VCaP (cell line): ENCODE data around the gene IDI2.
"Not testable (repeated sequence)": the region's sequence is repeated elsewhere in the genome, so short reads cannot be mapped to it uniquely, and the experiment has no call there.

Experiments
- H3K27ac ChIP-seq: fragments of 450-650 bp; 2 replicates; pipeline ENCODE4 v1.5.1; 2017
- TF ChIP-seq, protein P1 (sequence below): fragments of 450-650 bp; conservative IDR thresholded peaks from 2 replicates; pipeline ENCODE4 v1.5.1; 2017; ENCODE audit warnings: mild to moderate bottlenecking, moderate library complexity

IDI2 gene

DNA sequence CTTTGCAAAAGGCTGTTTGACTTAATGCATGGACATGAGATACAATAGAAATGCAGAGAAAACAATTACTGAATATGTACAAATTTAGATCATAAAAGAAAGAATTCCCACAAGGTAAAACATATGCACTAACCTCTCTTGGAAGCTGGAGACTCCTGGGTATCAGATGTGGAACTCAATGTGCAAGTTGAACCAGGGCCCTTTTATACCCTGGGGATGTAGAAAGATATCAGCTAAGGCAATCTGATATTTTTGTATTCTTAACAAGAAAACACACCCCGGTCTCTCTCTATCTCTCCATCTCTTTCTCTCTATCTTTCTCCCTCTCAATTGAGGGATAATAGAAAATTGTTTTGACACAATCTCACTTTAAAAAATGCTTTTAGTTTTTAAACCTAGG, at the start of gene IDI2:
TSS of gene IDI2 (minus strand) at position 177 of the 400 bp plus-strand sequence. CDS start 1,136 bp downstream, outside the sequence.
- TF ChIP-seq, protein P1, sequence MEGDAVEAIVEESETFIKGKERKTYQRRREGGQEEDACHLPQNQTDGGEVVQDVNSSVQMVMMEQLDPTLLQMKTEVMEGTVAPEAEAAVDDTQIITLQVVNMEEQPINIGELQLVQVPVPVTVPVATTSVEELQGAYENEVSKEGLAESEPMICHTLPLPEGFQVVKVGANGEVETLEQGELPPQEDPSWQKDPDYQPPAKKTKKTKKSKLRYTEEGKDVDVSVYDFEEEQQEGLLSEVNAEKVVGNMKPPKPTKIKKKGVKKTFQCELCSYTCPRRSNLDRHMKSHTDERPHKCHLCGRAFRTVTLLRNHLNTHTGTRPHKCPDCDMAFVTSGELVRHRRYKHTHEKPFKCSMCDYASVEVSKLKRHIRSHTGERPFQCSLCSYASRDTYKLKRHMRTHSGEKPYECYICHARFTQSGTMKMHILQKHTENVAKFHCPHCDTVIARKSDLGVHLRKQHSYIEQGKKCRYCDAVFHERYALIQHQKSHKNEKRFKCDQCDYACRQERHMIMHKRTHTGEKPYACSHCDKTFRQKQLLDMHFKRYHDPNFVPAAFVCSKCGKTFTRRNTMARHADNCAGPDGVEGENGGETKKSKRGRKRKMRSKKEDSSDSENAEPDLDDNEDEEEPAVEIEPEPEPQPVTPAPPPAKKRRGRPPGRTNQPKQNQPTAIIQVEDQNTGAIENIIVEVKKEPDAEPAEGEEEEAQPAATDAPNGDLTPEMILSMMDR, result no peak

GRCh38 chr10:1074748-1075308, 49.2 kb upstream of the IDI2 start:
- H3K27ac ChIP-seq, result no peak overlapping the region
- TF ChIP-seq, protein P1, result peak; percentile 60

More for the DNA sequence above, at the start of gene IDI2:
- H3K27ac ChIP-seq, result no peak within 1 kb of the TSS

GRCh38 chr10:1074052-1074747, 48.5 kb upstream of the IDI2 start:
- TF ChIP-seq, protein P1, result no peak
- no peak overlapping the region for H3K27ac ChIP-seq

DNA sequence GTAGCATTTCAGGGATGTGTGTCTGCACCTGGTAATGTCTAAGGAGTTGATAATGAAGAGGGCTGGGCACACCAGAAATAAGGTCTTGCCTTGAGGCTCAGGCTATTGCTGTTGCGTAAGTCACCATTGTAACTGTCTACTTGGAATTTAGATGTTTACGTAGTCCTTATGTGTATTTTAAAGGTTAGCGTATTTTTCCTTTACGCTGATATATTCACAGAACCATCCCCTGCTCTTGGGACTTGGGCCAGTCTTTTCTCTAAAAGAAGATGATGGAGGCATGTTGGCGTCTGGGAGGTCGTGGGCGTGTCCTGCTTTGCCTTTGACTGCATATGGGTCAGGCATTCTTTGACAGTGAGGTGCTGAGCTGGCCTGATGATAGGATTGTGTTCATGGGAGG, 45.3 kb upstream of the IDI2 start:
- TF ChIP-seq, protein P1, result no peak
- no peak overlapping the region for H3K27ac ChIP-seq

- TF ChIP-seq, protein P1, result no peak
Observed at GRCh38 chr10:1068380-1069361, 43.0 kb upstream of the IDI2 start.

DNA sequence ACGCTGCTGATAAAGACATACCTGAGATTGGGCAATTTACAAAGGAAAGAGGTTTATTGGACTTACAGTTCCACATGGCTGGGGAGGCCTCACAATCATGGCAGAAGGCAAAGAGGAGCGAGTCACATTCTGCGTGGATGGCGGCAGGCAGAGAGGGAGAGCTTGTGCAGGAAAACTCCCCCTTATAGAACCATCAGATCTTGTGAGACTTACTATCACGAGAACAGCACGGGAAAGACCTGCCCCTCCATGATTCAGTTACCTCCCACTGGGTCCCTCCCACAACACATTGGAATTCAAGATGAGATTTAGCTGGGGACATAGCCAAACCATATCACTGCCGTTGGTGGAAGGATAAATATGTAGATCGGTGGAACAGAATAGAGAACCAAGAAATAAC, 41.1 kb upstream of the IDI2 start:
- H3K27ac ChIP-seq, result not testable (repeated sequence)

More at GRCh38 chr10:1068380-1069361, 43.0 kb upstream of the IDI2 start:
- no peak overlapping the region for H3K27ac ChIP-seq

DNA sequence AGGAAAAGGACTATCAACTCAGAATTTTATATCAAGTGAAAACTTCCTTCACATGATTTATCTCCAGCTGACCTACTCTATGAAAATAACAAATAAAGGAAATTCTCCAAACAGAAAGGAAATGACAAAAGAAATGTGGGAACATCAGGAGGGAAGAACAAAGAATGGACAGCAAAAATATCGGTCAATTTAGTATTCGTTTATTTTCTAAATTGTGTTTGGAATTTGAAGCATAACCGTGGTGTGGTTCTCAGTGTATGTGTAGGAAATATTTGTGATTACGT, 39.2 kb upstream of the IDI2 start:
- H3K27ac ChIP-seq, result no peak overlapping the region
- TF ChIP-seq, protein P1, result no peak
